IMR-90 (cell line): ENCODE results near the gene ACTR1A. TPM values are rescaled to one million over a fixed set of nuclear protein-coding genes. Genes with fewer than 3 reads are reported as not detected.

Experiments
- ATAC-seq: fragments of 200-7000 bp; cut with Tn5 transposase; 2 replicates; pipeline ENCODE4 v1.9.1; 2020; ENCODE audit warnings: low read depth, mild to moderate bottlenecking, moderate library complexity
- BruUV-seq: library from RNA; stranded (reverse); fragments of 400-500 nt; replicated peaks from 2 replicates; lab custom pipeline; 2021; lab: Mats Ljungman, UMichigan
- CTCF ChIA-PET: fragments of 300-600 bp; formaldehyde crosslinking; extraction: SDS; loops from one replicate; lab custom pipeline; 2021; ENCODE audit warnings: antibody characterized with exemption; lab: Yijun Ruan, JAX
- POLR2A ChIA-PET: fragments of 300-600 bp; sonication (Branson Sonifier 250); formaldehyde crosslinking; loops from one replicate; lab custom pipeline; 2022; ENCODE audit warnings: antibody characterized with exemption; ENCODE audit not compliant: unreplicated experiment; lab: Charles Lee
- DNase-seq: peaks from one replicate; pipeline ENCODE4 v3.0.0; 2013
- H2AFZ ChIP-seq: replicated peaks from 2 replicates; pipeline ENCODE3; 2013; ENCODE audit warnings: low read length, mild to moderate bottlenecking; ENCODE audit not compliant: poor library complexity
- H2AK5ac ChIP-seq: 2 replicates; pipeline ENCODE4 v1.6.1; 2013; ENCODE audit warnings: low read depth, low read length, inconsistent platforms
- H2AK9ac ChIP-seq: replicated peaks from 2 replicates; pipeline ENCODE3; 2013; ENCODE audit warnings: mild to moderate bottlenecking, low read depth, low read length, moderate library complexity; ENCODE audit not compliant: poor library complexity
- H2BK120ac ChIP-seq: 2 replicates; pipeline ENCODE4 v1.6.1; 2013; ENCODE audit warnings: low read depth, low read length, inconsistent platforms
- H2BK15ac ChIP-seq: 3 replicates; pipeline ENCODE4 v1.6.1; 2013; ENCODE audit warnings: low read depth, low read length, inconsistent platforms
- H2BK20ac ChIP-seq: 2 replicates; pipeline ENCODE4 v1.6.1; 2013; ENCODE audit warnings: low read depth, mild to moderate bottlenecking, inconsistent platforms, low read length, moderate library complexity
- H2BK5ac ChIP-seq: 2 replicates; pipeline ENCODE4 v1.6.1; 2013; ENCODE audit warnings: mild to moderate bottlenecking, low read depth, low read length, inconsistent platforms; ENCODE audit not compliant: poor library complexity, severe bottlenecking
- H3K14ac ChIP-seq: replicated peaks from 2 replicates; pipeline ENCODE4 v1.6.1; 2013; ENCODE audit warnings: low read depth, low read length, inconsistent platforms
- H3K18ac ChIP-seq: 2 replicates; pipeline ENCODE4 v1.6.1; 2013; ENCODE audit warnings: low read depth, low read length, control low read depth
- H3K23ac ChIP-seq: 2 replicates; pipeline ENCODE4 v1.6.1; 2013; ENCODE audit warnings: low read depth, low read length, inconsistent platforms
- H3K27ac ChIP-seq: 2 replicates; pipeline ENCODE4 v1.5.1; 2013; ENCODE audit warnings: mild to moderate bottlenecking, control low read depth, low read length; ENCODE audit not compliant: insufficient read depth
- H3K27me3 ChIP-seq: 2 replicates; pipeline ENCODE4 v1.6.1; 2013; ENCODE audit warnings: low read length; ENCODE audit not compliant: control insufficient read depth, insufficient read depth
- H3K36me3 ChIP-seq: 2 replicates; pipeline ENCODE4 v1.6.1; 2013; ENCODE audit warnings: low read length, mixed read lengths; ENCODE audit not compliant: control insufficient read depth, insufficient read depth
- H3K4ac ChIP-seq: 2 replicates; pipeline ENCODE4 v1.6.1; 2013; ENCODE audit warnings: low read depth, low read length, inconsistent platforms
- H3K4me1 ChIP-seq: 2 replicates; pipeline ENCODE4 v1.6.1; 2013; ENCODE audit warnings: low read length, mixed read lengths; ENCODE audit not compliant: control insufficient read depth, insufficient read depth
- H3K4me2 ChIP-seq: 2 replicates; pipeline ENCODE4 v1.6.1; 2013; ENCODE audit warnings: low read depth, mild to moderate bottlenecking, control low read depth, low read length, moderate library complexity
- H3K4me3 ChIP-seq: 2 replicates; pipeline ENCODE4 v1.5.1; 2013; ENCODE audit warnings: low read depth, mild to moderate bottlenecking, control low read depth, low read length, moderate library complexity; ENCODE audit not compliant: insufficient read depth
- H3K56ac ChIP-seq: 2 replicates; pipeline ENCODE4 v1.6.1; 2013; ENCODE audit warnings: low read length, inconsistent platforms; ENCODE audit not compliant: insufficient read depth; ENCODE audit errors: extremely low read depth
- H3K79me1 ChIP-seq, 2 experiments: 2 replicates each; pipeline ENCODE4 v1.6.1; 2013; ENCODE audit warnings: low read length in 2 of 2, inconsistent platforms in 1 of 2, low read depth in 1 of 2
- H3K9ac ChIP-seq: 2 replicates; pipeline ENCODE4 v1.6.1; 2013; ENCODE audit warnings: low read depth, low read length, control low read depth
- H3K9me1 ChIP-seq: 2 replicates; pipeline ENCODE4 v1.6.1; 2013; ENCODE audit warnings: low read length, inconsistent platforms; ENCODE audit not compliant: insufficient read depth
- H3K9me3 ChIP-seq: 2 replicates; pipeline ENCODE4 v1.6.1; 2013; ENCODE audit warnings: low read length; ENCODE audit not compliant: control insufficient read depth, insufficient read depth
- H4K20me1 ChIP-seq: 2 replicates; pipeline ENCODE4 v1.6.1; 2013; ENCODE audit warnings: low read length, inconsistent platforms; ENCODE audit not compliant: insufficient read depth
- H4K5ac ChIP-seq: 2 replicates; pipeline ENCODE4 v1.6.1; 2013; ENCODE audit warnings: mild to moderate bottlenecking, low read depth, low read length, control low read depth
- H4K8ac ChIP-seq, 2 experiments: 2 replicates each; pipeline ENCODE4 v1.6.1; 2013; ENCODE audit warnings: low read depth in 2 of 2, low read length in 2 of 2, control low read depth in 1 of 2, inconsistent platforms in 1 of 2
- H4K91ac ChIP-seq: 2 replicates; pipeline ENCODE4 v1.6.1; 2013; ENCODE audit warnings: low read depth, low read length, inconsistent platforms; ENCODE audit not compliant: insufficient read depth
- BHLHE40 ChIP-seq: fragments of 150-350 bp; IDR thresholded peaks from 2 replicates; pipeline ENCODE4 v1.6.1; 2016; ENCODE audit warnings: mild to moderate bottlenecking, low read depth, low read length
- CEBPB ChIP-seq: IDR thresholded peaks from 2 replicates; pipeline ENCODE4 v1.6.1; 2012; ENCODE audit warnings: low read depth, low read length, improper control_type of control experiment
- CHD1 ChIP-seq: IDR thresholded peaks from 2 replicates; pipeline ENCODE4 v1.6.1; 2012; ENCODE audit warnings: low read depth, low read length, improper control_type of control experiment
- FOS ChIP-seq: fragments of 150-350 bp; IDR thresholded peaks from 2 replicates; pipeline ENCODE4 v1.6.1; 2016; ENCODE audit warnings: low read depth, low read length
- MAFK ChIP-seq: IDR thresholded peaks from 2 replicates; pipeline ENCODE4 v1.6.1; 2012; ENCODE audit warnings: low read depth, low read length, improper control_type of control experiment
- MAZ ChIP-seq: IDR thresholded peaks from 2 replicates; pipeline ENCODE4 v1.6.1; 2012; ENCODE audit warnings: low read depth, mild to moderate bottlenecking, low read length, improper control_type of control experiment, moderate library complexity, borderline replicate concordance
- MXI1 ChIP-seq: IDR thresholded peaks from 2 replicates; pipeline ENCODE4 v1.6.1; 2012; ENCODE audit warnings: low read depth, mild to moderate bottlenecking, low read length, moderate library complexity, borderline replicate concordance
- POLR2A ChIP-seq: IDR thresholded peaks from 2 replicates; pipeline ENCODE4 v1.6.1; 2012; ENCODE audit warnings: mild to moderate bottlenecking, low read depth, low read length
- RFX5 ChIP-seq: IDR thresholded peaks from 2 replicates; pipeline ENCODE4 v1.8.0; 2012; ENCODE audit warnings: low read depth, mild to moderate bottlenecking, low read length, moderate library complexity
- SMC3 ChIP-seq: fragments of 150-350 bp; IDR thresholded peaks from 2 replicates; pipeline ENCODE4 v1.6.1; 2016; ENCODE audit warnings: low read depth, mild to moderate bottlenecking, antibody characterized with exemption, low read length, moderate library complexity
- WGBS, 2 experiments: methylation state at CpG; one replicate each; pipeline versions ENCODE4 v1.1.5 to v1.1.7; 2013; ENCODE audit warnings: missing lambda C conversion rate in 2 of 2; ENCODE audit not compliant: insufficient read length in 1 of 2; ENCODE audit errors: extremely low coverage in 2 of 2; 5-methylcytosine and 5-hydroxymethylcytosine counted together
- dilution Hi-C: fragments of 300-500 bp; cut with HindIII; formaldehyde crosslinking; loops from one replicate; pipeline ENCODE4 v1.14.3; 2018; ENCODE audit warnings: low sequenced_read_pairs; ENCODE audit not compliant: unreplicated experiment
- in situ Hi-C: fragments of 300-500 bp; cut with MboI; formaldehyde crosslinking; loops from 3 replicates; pipeline ENCODE4 v1.14.3; 2019; ENCODE audit warnings: low sequenced_read_pairs, inconsistent platforms, mixed read lengths
- intact Hi-C: fragments of 100-400 bp; cut with micrococcal nuclease; formaldehyde crosslinking; loops from 2 replicates; pipeline ENCODE4 v1.10.0; 2022
- polyA plus RNA-seq, 3 experiments: library from polyadenylated mRNA; depleted of rRNA; stranded (reverse); fragments of >200 nt; gene quantifications; 2 replicates each; pipeline ENCODE4 v1.2.3, GENCODE V29; 2012; ENCODE audit warnings: low replicate concordance in 1 of 3
- total RNA-seq: library from RNA; depleted of rRNA; stranded (reverse); fragments of >200 nt; gene quantifications from 2 replicates; pipeline ENCODE4 v1.2.3, GENCODE V29; 2012
- TF ChIP-seq, protein P1 (sequence below): conservative IDR thresholded peaks from 2 replicates; pipeline ENCODE4 v1.5.1; 2012; ENCODE audit warnings: mild to moderate bottlenecking, low read depth, low read length, improper control_type of control experiment
- TF ChIP-seq, protein P2 (sequence below): fragments of 150-350 bp; IDR thresholded peaks from 2 replicates; pipeline ENCODE4 v1.6.1; 2017; ENCODE audit warnings: mild to moderate bottlenecking, antibody characterized with exemption, low read length, low read depth
- TF ChIP-seq, protein P3 (sequence below): fragments of 150-350 bp; IDR thresholded peaks from 2 replicates; pipeline ENCODE4 v1.6.1; 2016; ENCODE audit warnings: low read depth, mild to moderate bottlenecking, low read length, moderate library complexity, borderline replicate concordance

Gene ACTR1A
- total and polyA plus RNA-seq, 2 of the 4 experiments (the other 2 are of a cell fraction): 142 to 157 TPM

- POLR2A ChIA-PET: interaction anchor here (0.7 to 1.0 kb wide), 2 partner anchors 11 to 81 kb away, joined by 3 to 17 read pairs; no protein-coding TSS in a partner anchor
- no TSS peak for BruUV-seq
- no peak for TF ChIP-seq CEBPB
- TF ChIP-seq FOS: no peak
- no peak for TF ChIP-seq CHD1
- TF ChIP-seq MAZ: peak; percentile 83; the same call in 1 of the 2 replicates
- TF ChIP-seq SMC3: no peak
- no peak for TF ChIP-seq MAFK
- TF ChIP-seq, protein P1, sequence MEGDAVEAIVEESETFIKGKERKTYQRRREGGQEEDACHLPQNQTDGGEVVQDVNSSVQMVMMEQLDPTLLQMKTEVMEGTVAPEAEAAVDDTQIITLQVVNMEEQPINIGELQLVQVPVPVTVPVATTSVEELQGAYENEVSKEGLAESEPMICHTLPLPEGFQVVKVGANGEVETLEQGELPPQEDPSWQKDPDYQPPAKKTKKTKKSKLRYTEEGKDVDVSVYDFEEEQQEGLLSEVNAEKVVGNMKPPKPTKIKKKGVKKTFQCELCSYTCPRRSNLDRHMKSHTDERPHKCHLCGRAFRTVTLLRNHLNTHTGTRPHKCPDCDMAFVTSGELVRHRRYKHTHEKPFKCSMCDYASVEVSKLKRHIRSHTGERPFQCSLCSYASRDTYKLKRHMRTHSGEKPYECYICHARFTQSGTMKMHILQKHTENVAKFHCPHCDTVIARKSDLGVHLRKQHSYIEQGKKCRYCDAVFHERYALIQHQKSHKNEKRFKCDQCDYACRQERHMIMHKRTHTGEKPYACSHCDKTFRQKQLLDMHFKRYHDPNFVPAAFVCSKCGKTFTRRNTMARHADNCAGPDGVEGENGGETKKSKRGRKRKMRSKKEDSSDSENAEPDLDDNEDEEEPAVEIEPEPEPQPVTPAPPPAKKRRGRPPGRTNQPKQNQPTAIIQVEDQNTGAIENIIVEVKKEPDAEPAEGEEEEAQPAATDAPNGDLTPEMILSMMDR: 0 out of 2 replicates have a peak, but pooled peaks have one; percentile 5
- TF ChIP-seq BHLHE40: no peak
- no peak for TF ChIP-seq MXI1
- TF ChIP-seq, protein P2, sequence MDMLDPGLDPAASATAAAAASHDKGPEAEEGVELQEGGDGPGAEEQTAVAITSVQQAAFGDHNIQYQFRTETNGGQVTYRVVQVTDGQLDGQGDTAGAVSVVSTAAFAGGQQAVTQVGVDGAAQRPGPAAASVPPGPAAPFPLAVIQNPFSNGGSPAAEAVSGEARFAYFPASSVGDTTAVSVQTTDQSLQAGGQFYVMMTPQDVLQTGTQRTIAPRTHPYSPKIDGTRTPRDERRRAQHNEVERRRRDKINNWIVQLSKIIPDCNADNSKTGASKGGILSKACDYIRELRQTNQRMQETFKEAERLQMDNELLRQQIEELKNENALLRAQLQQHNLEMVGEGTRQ: no peak
- TF ChIP-seq, protein P3, sequence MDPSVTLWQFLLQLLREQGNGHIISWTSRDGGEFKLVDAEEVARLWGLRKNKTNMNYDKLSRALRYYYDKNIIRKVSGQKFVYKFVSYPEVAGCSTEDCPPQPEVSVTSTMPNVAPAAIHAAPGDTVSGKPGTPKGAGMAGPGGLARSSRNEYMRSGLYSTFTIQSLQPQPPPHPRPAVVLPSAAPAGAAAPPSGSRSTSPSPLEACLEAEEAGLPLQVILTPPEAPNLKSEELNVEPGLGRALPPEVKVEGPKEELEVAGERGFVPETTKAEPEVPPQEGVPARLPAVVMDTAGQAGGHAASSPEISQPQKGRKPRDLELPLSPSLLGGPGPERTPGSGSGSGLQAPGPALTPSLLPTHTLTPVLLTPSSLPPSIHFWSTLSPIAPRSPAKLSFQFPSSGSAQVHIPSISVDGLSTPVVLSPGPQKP: no peak
- peak; percentile 62; the same call in 1 of the 2 replicates for TF ChIP-seq POLR2A
- peak; percentile 30; the same call in 1 of the 2 replicates for TF ChIP-seq RFX5
Observed at GRCh38 chr10:102432162-102432950, 70.2 kb downstream of the ACTR1A start, which contains the start of gene CUEDC2. Gene CUEDC2 (minus strand): TSS chr10:102432574. CDS start chr10:102425188, 7,386 bp downstream.

More at GRCh38 chr10:102432162-102432950, 70.2 kb downstream of the ACTR1A start, which contains the start of gene CUEDC2:
- peak within 1 kb of the TSS; percentile 35 for H3K18ac ChIP-seq
- DNase-seq: peak; percentile 94
- peak within 1 kb of the TSS; percentile 45 for H2AK5ac ChIP-seq
- peaks cover 3% of the 10 kb centered on the region; the same call in 1 of the 2 replicates for H3K9me1 ChIP-seq
- peak within 1 kb of the TSS; percentile 89 for H3K9ac ChIP-seq
- H2BK5ac ChIP-seq: peak within 1 kb of the TSS; percentile 72
- dilution Hi-C loops: no loop called here
- ATAC-seq: peak; percentile 95
- H3K27me3 ChIP-seq: no peaks in the 10 kb centered on the region
- CTCF ChIA-PET: interaction anchor here (0.9 kb wide), 1 partner anchor 80 kb away, joined by 3 read pairs; no protein-coding TSS in a partner anchor
- no peaks in the 10 kb centered on the region for H4K20me1 ChIP-seq
- H3K36me3 ChIP-seq: no peaks in the 10 kb centered on the region
- H3K4me2 ChIP-seq: peak within 1 kb of the TSS; percentile 94
- peaks cover 9 to 20% of the 10 kb centered on the region in 2 experiments for H3K79me1 ChIP-seq
- peaks cover 13% of the 10 kb centered on the region for H3K4me1 ChIP-seq
- no peaks in the 10 kb centered on the region for H3K9me3 ChIP-seq
- peak within 1 kb of the TSS; percentile 85 for H4K91ac ChIP-seq
- peak within 1 kb of the TSS; percentile 85 to 99 for H4K8ac ChIP-seq
- no peak within 1 kb of the TSS for H2BK20ac ChIP-seq
- H4K5ac ChIP-seq: peak within 1 kb of the TSS; percentile 89
- in situ Hi-C loops: no loop called here
- peak within 1 kb of the TSS; percentile 81 for H3K4ac ChIP-seq
- peak within 1 kb of the TSS; percentile 91 for H3K23ac ChIP-seq
- H3K14ac ChIP-seq: peak within 1 kb of the TSS; percentile 95
- H2AFZ ChIP-seq: peak within 1 kb of the TSS; percentile 96
- H2AK9ac ChIP-seq: peak within 1 kb of the TSS; percentile 76
- H3K56ac ChIP-seq: peak within 1 kb of the TSS; percentile 75
- WGBS, 2 experiments: 0% methylated on average over 22 of the region's 52 CpGs; no CpG with 5 or more reads in 1 of the 2 experiments
- H2BK15ac ChIP-seq: peak within 1 kb of the TSS; percentile 30; the same call in 1 of the 3 replicates
- peak within 1 kb of the TSS; percentile 70 for H3K4me3 ChIP-seq
- H3K27ac ChIP-seq: peak within 1 kb of the TSS; percentile 85
- intact Hi-C loops: loop anchor here (1.0 kb wide), 1 partner anchor 148 kb away; no protein-coding TSS in a partner anchor
- H2BK120ac ChIP-seq: peak within 1 kb of the TSS; percentile 57; the same call in 1 of the 2 replicates
